GM23248 (cell line): Measurements from ENCODE around the gene MRTFA. TPM values are rescaled to one million over a fixed set of nuclear protein-coding genes. Genes with fewer than 3 reads are reported as not detected.
A peak's percentile ranks its signal among the peaks of the same experiment; 100 is the strongest.

ENCODE experiments used
- DNase-seq: peaks from one replicate; pipeline ENCODE4 v3.0.0-alpha.2; 2015
- H2AFZ ChIP-seq: fragments of 200-600 bp; sonication (generic); 2 replicates; pipeline ENCODE4 v1.6.1; 2016; ENCODE audit warnings: antibody characterized with exemption
- H3F3A ChIP-seq: fragments of 200-600 bp; sonication (generic); 2 replicates; pipeline ENCODE4 v1.6.1; 2016; ENCODE audit warnings: mild to moderate bottlenecking, antibody characterized with exemption, mixed run types; ENCODE audit not compliant: insufficient read depth
- H3K27ac ChIP-seq: fragments of 200-600 bp; sonication (generic); 2 replicates; pipeline ENCODE4 v1.5.1; 2016; ENCODE audit warnings: mild to moderate bottlenecking
- H3K27me3 ChIP-seq: fragments of 200-600 bp; sonication (generic); replicated peaks from 2 replicates; pipeline ENCODE4 v1.6.1; 2016; ENCODE audit warnings: mild to moderate bottlenecking; ENCODE audit not compliant: insufficient read depth
- H3K36me3 ChIP-seq: fragments of 200-600 bp; sonication (generic); 2 replicates; pipeline ENCODE4 v1.6.1; 2016; ENCODE audit warnings: low read depth, mild to moderate bottlenecking
- H3K4me1 ChIP-seq: fragments of 200-600 bp; sonication (generic); 2 replicates; pipeline ENCODE4 v1.6.1; 2016; ENCODE audit warnings: mild to moderate bottlenecking; ENCODE audit not compliant: insufficient read depth
- H3K4me2 ChIP-seq: fragments of 200-600 bp; sonication (generic); one replicate; pipeline ENCODE4 v1.6.1; 2016; ENCODE audit warnings: mild to moderate bottlenecking; ENCODE audit not compliant: unreplicated experiment
- H3K4me3 ChIP-seq: fragments of 200-600 bp; sonication (generic); 2 replicates; pipeline ENCODE4 v1.5.1; 2016; ENCODE audit warnings: mild to moderate bottlenecking
- H3K79me2 ChIP-seq: fragments of 200-600 bp; sonication (generic); 2 replicates; pipeline ENCODE4 v1.6.1; 2016; ENCODE audit warnings: mild to moderate bottlenecking; ENCODE audit not compliant: insufficient read depth
- H3K9ac ChIP-seq: fragments of 200-600 bp; sonication (generic); 2 replicates; pipeline ENCODE4 v1.6.1; 2016; ENCODE audit warnings: mild to moderate bottlenecking
- H3K9me2 ChIP-seq: fragments of 200-600 bp; sonication (generic); 2 replicates; pipeline ENCODE4 v1.6.1; 2016; ENCODE audit warnings: mixed run types, mild to moderate bottlenecking, moderate library complexity; ENCODE audit not compliant: insufficient read depth
- H3K9me3 ChIP-seq: fragments of 200-600 bp; sonication (generic); one replicate; pipeline ENCODE4 v1.6.1; 2017; ENCODE audit warnings: low read depth
- H4K20me1 ChIP-seq: fragments of 200-600 bp; sonication (generic); 2 replicates; pipeline ENCODE4 v1.6.0; 2016; ENCODE audit not compliant: insufficient read depth
- EZH2 ChIP-seq: fragments of 200-600 bp; sonication (generic); IDR thresholded peaks from 2 replicates; pipeline ENCODE4 v1.6.1; 2018; ENCODE audit warnings: antibody characterized with exemption, mild to moderate bottlenecking; ENCODE audit not compliant: insufficient read depth, poor library complexity, severe bottlenecking
- EZH2phosphoT487 ChIP-seq: fragments of 200-600 bp; sonication (generic); IDR thresholded peaks from 2 replicates; pipeline ENCODE4 v1.6.1; 2018; ENCODE audit warnings: antibody characterized with exemption, moderate library complexity, mild to moderate bottlenecking, low read depth; ENCODE audit not compliant: insufficient read depth
- WGBS, 2 experiments: methylation state at CpG; one replicate each; pipeline ENCODE4 v1.1.6; 2015 to 2017; ENCODE audit warnings: low lambda C conversion rate in 2 of 2, low coverage in 1 of 2; ENCODE audit errors: missing lambda C conversion rate in 2 of 2; 5-methylcytosine and 5-hydroxymethylcytosine counted together
- in situ Hi-C: fragments of 300-500 bp; cut with MboI; formaldehyde crosslinking; loops from 2 replicates; pipeline ENCODE4 v1.15.0; 2020
- polyA plus RNA-seq: library from polyadenylated mRNA; unstranded; fragments of >200 nt; fragmentation: Nextera tagmentation; extraction: Ambion mirVana; gene quantifications from 2 replicates; pipeline ENCODE4 v1.2.1, GENCODE V29; 2016
- total RNA-seq: library from RNA; depleted of rRNA; stranded (reverse); fragments of >200 nt; shearing (Covaris generic); gene quantifications from 2 replicates; pipeline ENCODE4 v1.2.3, GENCODE V29; 2014

MRTFA gene
- total and polyA plus RNA-seq, 2 experiments from 2014 or later, result 24.2 to 49.2 TPM

DNA sequence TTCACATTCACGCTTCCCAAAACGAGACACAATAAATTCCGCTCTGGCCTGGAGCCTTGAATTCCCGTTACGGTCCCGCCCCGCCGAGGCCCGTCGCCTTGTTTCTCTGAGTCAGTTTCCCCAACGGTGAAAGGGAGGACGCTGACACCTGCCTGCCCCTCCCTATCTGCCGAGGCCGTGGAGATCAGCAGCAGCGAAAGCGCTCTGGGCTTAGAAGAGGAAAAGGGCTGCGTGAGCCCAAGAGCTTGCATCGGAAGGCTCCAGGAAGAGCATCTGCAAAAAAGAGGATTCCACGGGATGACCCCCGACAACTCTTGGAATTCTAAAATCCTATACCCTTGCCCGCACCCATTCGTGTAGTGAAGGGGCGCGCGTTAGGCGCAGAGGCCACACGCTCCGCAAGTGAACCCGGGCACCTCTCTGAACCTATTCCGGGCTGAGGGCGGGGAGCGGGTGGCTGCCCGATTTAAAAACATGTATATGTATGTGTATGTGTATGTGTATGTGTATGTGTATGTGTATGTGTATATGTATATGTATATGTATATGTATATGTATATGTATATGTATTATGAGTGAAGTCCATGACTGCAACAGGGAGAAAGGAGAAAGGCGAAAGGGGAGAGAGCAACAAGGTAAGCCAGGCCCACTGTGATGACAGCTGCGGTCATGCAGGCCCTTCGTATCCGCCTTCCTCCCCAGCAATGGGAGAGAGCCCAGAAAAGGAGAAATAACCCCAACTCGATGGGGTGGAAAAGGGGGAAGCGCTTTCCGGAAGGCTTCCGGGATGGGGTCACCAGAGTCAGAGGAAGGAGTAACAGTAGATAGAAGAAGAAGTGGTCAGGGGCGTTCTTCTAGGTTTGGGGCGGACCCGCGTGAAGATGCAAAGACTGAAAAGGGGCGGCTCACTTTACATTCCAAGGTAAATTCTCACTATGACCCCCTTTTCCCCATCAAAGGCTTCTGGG, 948 bp upstream of the MRTFA start:
- H3K9ac ChIP-seq, result peak overlapping the region; percentile 81
- peak overlapping the region; percentile 87 for H2AFZ ChIP-seq
- H3K9me2 ChIP-seq, result no peaks in the 10 kb centered on the region
- H3K79me2 ChIP-seq, result peaks cover 40% of the 10 kb centered on the region
- peaks cover 12% of the 10 kb centered on the region for H3K4me1 ChIP-seq
- H4K20me1 ChIP-seq, result no peaks in the 10 kb centered on the region
- TF ChIP-seq EZH2 (no peak), EZH2phosphoT487 (no peak)
- H3F3A ChIP-seq, result peaks cover 14% of the 10 kb centered on the region
- WGBS, 2 experiments, result 22 to 23% methylated on average over 46 of the region's 46 CpGs
- H3K27ac ChIP-seq, result peak overlapping the region; percentile 50
- in situ Hi-C loops, result loop anchor here (25.0 kb wide), 1 partner anchor 200 kb away; no protein-coding TSS in a partner anchor
- peak; percentile 79 for DNase-seq
- H3K27me3 ChIP-seq, result no peaks in the 10 kb centered on the region
- H3K4me3 ChIP-seq, result peak overlapping the region; percentile 76
- no peaks in the 10 kb centered on the region for H3K9me3 ChIP-seq
- H3K4me2 ChIP-seq, result peak overlapping the region; percentile 85
- no peaks in the 10 kb centered on the region for H3K36me3 ChIP-seq

- in situ Hi-C loops, result loop anchor here (25.0 kb wide), 1 partner anchor 199 kb away; no protein-coding TSS in a partner anchor
- H3K27ac ChIP-seq, result peak overlapping the region; percentile 66; the same call in 1 of the 2 replicates
- no peaks in the 10 kb centered on the region for H3K9me2 ChIP-seq
- H3F3A ChIP-seq, result peaks cover 17% of the 10 kb centered on the region
- H4K20me1 ChIP-seq, result no peaks in the 10 kb centered on the region
- H3K27me3 ChIP-seq, result no peaks in the 10 kb centered on the region
- peak overlapping the region; percentile 92 for H3K4me2 ChIP-seq
- H3K4me1 ChIP-seq, result peaks cover 19% of the 10 kb centered on the region
- 0% methylated on average over 18 to 27 of the region's 31 CpGs for WGBS, 2 experiments
- peak overlapping the region; percentile 78 for H3K4me3 ChIP-seq
- peak overlapping the region; percentile 81 for H3K9ac ChIP-seq
- no peaks in the 10 kb centered on the region for H3K9me3 ChIP-seq
- no peaks in the 10 kb centered on the region for H3K36me3 ChIP-seq
- TF ChIP-seq EZH2, result no peak
- no peak for TF ChIP-seq EZH2phosphoT487
- DNase-seq, result peak; percentile 34
- H2AFZ ChIP-seq, result peak overlapping the region; percentile 63
- peaks cover 55% of the 10 kb centered on the region for H3K79me2 ChIP-seq
Observed at GRCh38 chr22:40635940-40636379, 559 bp downstream of the MRTFA start.

DNA sequence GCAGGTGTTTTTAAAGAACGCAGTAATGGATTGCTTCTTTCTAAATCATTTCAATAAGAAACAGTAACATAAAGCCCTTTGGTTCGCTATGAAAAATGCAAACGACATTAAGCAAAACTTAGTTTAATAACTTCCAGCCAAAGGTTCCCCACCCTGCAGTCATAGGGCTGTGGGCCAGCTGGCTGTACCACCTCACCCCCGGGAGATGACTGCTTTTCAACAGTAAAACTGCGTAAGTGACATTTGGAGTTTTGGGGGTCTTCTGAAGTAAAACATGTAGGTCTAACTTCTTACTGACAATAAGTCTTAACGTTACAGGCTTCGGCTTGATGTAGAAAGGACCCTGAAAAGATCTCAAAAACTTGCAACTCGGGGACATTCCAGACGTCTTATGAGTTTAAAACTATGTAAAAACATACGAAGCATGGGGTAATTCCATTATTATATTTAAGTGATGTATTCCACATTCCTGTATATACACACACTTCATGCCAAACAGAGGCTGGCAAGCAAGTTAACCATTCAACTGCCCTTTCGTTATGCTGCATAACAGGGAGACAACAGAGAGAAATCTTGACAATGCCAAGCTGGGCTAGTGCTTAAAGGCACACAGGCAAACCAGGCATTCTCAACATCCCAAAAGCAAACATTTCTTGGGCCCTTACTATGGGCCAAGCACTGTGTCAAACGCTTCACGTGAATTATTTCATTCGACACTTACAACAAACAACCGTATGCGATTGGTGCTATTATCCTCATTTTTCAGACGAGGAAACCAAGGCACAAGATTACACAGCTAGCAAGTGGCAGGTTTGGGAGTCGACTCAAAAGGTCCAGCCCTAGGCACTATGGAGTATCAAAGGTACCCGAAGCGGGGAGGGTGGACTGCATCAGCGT, 1.2 kb downstream of the MRTFA start:
- Histone ChIP-seq H2AFZ (no peak overlapping the region), H3K9me3 (no peaks in the 10 kb centered on the region), H3K27ac (peak overlapping the region; percentile 66), H4K20me1 (no peaks in the 10 kb centered on the region), H3K9ac (peak overlapping the region; percentile 81), H3K36me3 (no peaks in the 10 kb centered on the region), H3K79me2 (peaks cover 62% of the 10 kb centered on the region), H3K4me2 (peak overlapping the region; percentile 92), H3F3A (peaks cover 17% of the 10 kb centered on the region), H3K4me1 (peaks cover 19% of the 10 kb centered on the region), H3K9me2 (no peaks in the 10 kb centered on the region), H3K27me3 (no peaks in the 10 kb centered on the region), H3K4me3 (peak overlapping the region; percentile 78)
- DNase-seq, result peak; percentile 64
- WGBS, 2 experiments, result 3% methylated on average over 21 of the region's 21 CpGs
- in situ Hi-C loops, result loop anchor here (25.0 kb wide), 1 partner anchor 198 kb away; no protein-coding TSS in a partner anchor
- TF ChIP-seq EZH2, result no peak
- TF ChIP-seq EZH2phosphoT487, result no peak
